ENCODE measurements around the gene GNG4. TPM values are rescaled to one million over a fixed set of nuclear protein-coding genes. Genes with fewer than 3 reads are reported as not detected.
"Not testable (repeated sequence)": the region's sequence is repeated elsewhere in the genome, so short reads cannot be mapped to it uniquely, and the experiment has no call there.

Gene GNG4
- total RNA-seq, 1 donor from 2014 or later, result not detected

GRCh38 chr1:235625831-235626230 lies 23.8 kb downstream of the GNG4 start:
- Histone ChIP-seq H3K4me3 (ENCODE audit: low read depth, low read length) (no peak overlapping the region), H3K36me3 (ENCODE audit: control insufficient read depth, insufficient read depth, low read length) (no peaks in the 10 kb centered on the region), H3K27me3 (ENCODE audit: control insufficient read depth, insufficient read depth, low read length) (no peaks in the 10 kb centered on the region)
- FAIRE-seq (no peak), DNase-seq (ENCODE audit: low read depth) (no peak)
- no peak for TF ChIP-seq CTCF (IDR thresholded peaks at IDR 0.05; ENCODE audit: insufficient read depth, low read length, severe bottlenecking)

GRCh38 chr1:235625340-235625739 lies 24.2 kb downstream of the GNG4 start:
- no peak for FAIRE-seq
- Histone ChIP-seq H3K4me3 (ENCODE audit: low read depth, low read length) (no peak overlapping the region), H3K36me3 (ENCODE audit: control insufficient read depth, insufficient read depth, low read length) (no peaks in the 10 kb centered on the region), H3K27me3 (ENCODE audit: control insufficient read depth, insufficient read depth, low read length) (no peaks in the 10 kb centered on the region)
- DNase-seq (ENCODE audit: low read depth), result no peak
- no peak for TF ChIP-seq CTCF (IDR thresholded peaks at IDR 0.05; ENCODE audit: insufficient read depth, low read length, severe bottlenecking)

GRCh38 chr1:235624721-235625333 lies 24.8 kb downstream of the GNG4 start:
- DNase-seq (ENCODE audit: low read depth), result no peak
- TF ChIP-seq CTCF (IDR thresholded peaks at IDR 0.05; ENCODE audit: insufficient read depth, low read length, severe bottlenecking), result no peak
- no peak for FAIRE-seq
- Histone ChIP-seq H3K27me3 (ENCODE audit: control insufficient read depth, insufficient read depth, low read length) (no peaks in the 10 kb centered on the region), H3K36me3 (ENCODE audit: control insufficient read depth, insufficient read depth, low read length) (no peaks in the 10 kb centered on the region), H3K4me3 (ENCODE audit: low read depth, low read length) (no peak overlapping the region)

- H3K4me3 ChIP-seq (ENCODE audit: low read depth, low read length), result no peak overlapping the region
- H3K36me3 ChIP-seq (ENCODE audit: control insufficient read depth, insufficient read depth, low read length), result no peaks in the 10 kb centered on the region
- FAIRE-seq (no peak), DNase-seq (ENCODE audit: low read depth) (no peak)
- no peaks in the 10 kb centered on the region for H3K27me3 ChIP-seq (ENCODE audit: control insufficient read depth, insufficient read depth, low read length)
- no peak for TF ChIP-seq CTCF (IDR thresholded peaks at IDR 0.05; ENCODE audit: insufficient read depth, low read length, severe bottlenecking)
Measured at GRCh38 chr1:235622936-235623779, 26.4 kb downstream of the GNG4 start.

- H3K27me3 ChIP-seq (ENCODE audit: control insufficient read depth, insufficient read depth, low read length); FAIRE-seq; DNase-seq (ENCODE audit: low read depth); H3K36me3 ChIP-seq (ENCODE audit: control insufficient read depth, insufficient read depth, low read length); H3K4me3 ChIP-seq (ENCODE audit: low read depth, low read length): not testable (repeated sequence)
Measured at GRCh38 chr1:235619149-235619548, 30.4 kb downstream of the GNG4 start.

- no peak for FAIRE-seq
- DNase-seq (ENCODE audit: low read depth), result peak; percentile 41
- peak; percentile 15 for TF ChIP-seq CTCF (IDR thresholded peaks at IDR 0.05; ENCODE audit: insufficient read depth, low read length, severe bottlenecking)
- H3K27me3 ChIP-seq (ENCODE audit: control insufficient read depth, insufficient read depth, low read length), result no peaks in the 10 kb centered on the region
- no peaks in the 10 kb centered on the region for H3K36me3 ChIP-seq (ENCODE audit: control insufficient read depth, insufficient read depth, low read length)
- no peak overlapping the region for H3K4me3 ChIP-seq (ENCODE audit: low read depth, low read length)
Measured at GRCh38 chr1:235617808-235618207, 31.8 kb downstream of the GNG4 start.
